ENCODE measurements around the gene STPG3.

GRCh38 chr9:137301081-137301947, 50.2 kb downstream of the STPG3 start:
- TF ChIP-seq, protein P1, sequence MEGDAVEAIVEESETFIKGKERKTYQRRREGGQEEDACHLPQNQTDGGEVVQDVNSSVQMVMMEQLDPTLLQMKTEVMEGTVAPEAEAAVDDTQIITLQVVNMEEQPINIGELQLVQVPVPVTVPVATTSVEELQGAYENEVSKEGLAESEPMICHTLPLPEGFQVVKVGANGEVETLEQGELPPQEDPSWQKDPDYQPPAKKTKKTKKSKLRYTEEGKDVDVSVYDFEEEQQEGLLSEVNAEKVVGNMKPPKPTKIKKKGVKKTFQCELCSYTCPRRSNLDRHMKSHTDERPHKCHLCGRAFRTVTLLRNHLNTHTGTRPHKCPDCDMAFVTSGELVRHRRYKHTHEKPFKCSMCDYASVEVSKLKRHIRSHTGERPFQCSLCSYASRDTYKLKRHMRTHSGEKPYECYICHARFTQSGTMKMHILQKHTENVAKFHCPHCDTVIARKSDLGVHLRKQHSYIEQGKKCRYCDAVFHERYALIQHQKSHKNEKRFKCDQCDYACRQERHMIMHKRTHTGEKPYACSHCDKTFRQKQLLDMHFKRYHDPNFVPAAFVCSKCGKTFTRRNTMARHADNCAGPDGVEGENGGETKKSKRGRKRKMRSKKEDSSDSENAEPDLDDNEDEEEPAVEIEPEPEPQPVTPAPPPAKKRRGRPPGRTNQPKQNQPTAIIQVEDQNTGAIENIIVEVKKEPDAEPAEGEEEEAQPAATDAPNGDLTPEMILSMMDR (optimal IDR thresholded peaks at IDR 0.05 in 1 of 3, IDR thresholded peaks at IDR 0.05 in 1 of 3, conservative IDR thresholded peaks at IDR 0.05 in 1 of 3; ENCODE audit: extremely low read depth in 1 of 3, insufficient read depth in 2 of 3, low read length in 3 of 3): peak in 1 of 3 experiments; percentile 20
- TF ChIP-seq EZH2 (IDR thresholded peaks at IDR 0.05; ENCODE audit: low read length): peak; percentile 71
